Naive thymus-derived CD8-positive, alpha-beta T cell (primary cell): ENCODE data around the gene CYB5B. TPM values are rescaled to one million over a fixed set of nuclear protein-coding genes. Genes with fewer than 3 reads are reported as not detected.

Experiments
- ATAC-seq, 2 donors: fragments of 150-1000 bp; cut with Tn5 transposase in 1 of 2; sonication (Bioruptor Pico), chemical (Tn5 transposase) in 1 of 2; 1 replicate in 1 of 2; 2 replicates in 1 of 2; pipeline ENCODE4 v1.10.0; 2021; ENCODE audit warnings: mild to moderate bottlenecking in 2 of 2, moderate library complexity in 2 of 2
- POLR2A ChIA-PET: fragments of 350-600 bp; sonication (Branson Sonifier 250); formaldehyde crosslinking; loops from one replicate; lab custom pipeline; 2021; ENCODE audit warnings: antibody characterized with exemption; lab: Charles Lee
- DNase-seq, 10 donors: peaks; one replicate each; pipeline versions ENCODE4 v3.0.0 to v3.0.0-alpha.2; 2020 to 2022
- H3K27ac Mint-ChIP-seq, 10 donors: one replicate each; pipeline ENCODE4 v1.8.0; 2020 to 2022; ENCODE audit warnings: mild to moderate bottlenecking in 10 of 10, mixed read lengths in 10 of 10, moderate library complexity in 4 of 10, inconsistent platforms in 1 of 10
- H3K27me3 Mint-ChIP-seq, 5 donors: one replicate each; pipeline ENCODE4 v1.8.0; 2021 to 2022; ENCODE audit warnings: mixed read lengths in 5 of 5
- H3K36me3 Mint-ChIP-seq, 3 donors: one replicate each; pipeline ENCODE4 v1.8.0; 2020 to 2022; ENCODE audit warnings: mixed read lengths in 3 of 3, mild to moderate bottlenecking in 2 of 3, inconsistent platforms in 1 of 3
- H3K4me1 Mint-ChIP-seq, 4 donors: one replicate each; pipeline ENCODE4 v1.8.0; 2021 to 2022; ENCODE audit warnings: mixed read lengths in 4 of 4
- H3K4me3 Mint-ChIP-seq, 10 donors: one replicate each; pipeline ENCODE4 v1.8.0; 2020 to 2022; ENCODE audit warnings: mild to moderate bottlenecking in 10 of 10, mixed read lengths in 10 of 10, moderate library complexity in 6 of 10, inconsistent platforms in 1 of 10
- H3K9me3 Mint-ChIP-seq, 9 donors: one replicate each; pipeline ENCODE4 v1.8.0; 2020 to 2022; ENCODE audit warnings: mixed read lengths in 9 of 9, mild to moderate bottlenecking in 3 of 9, inconsistent platforms in 1 of 9, moderate library complexity in 1 of 9
- polyA plus RNA-seq, 3 donors: library from polyadenylated mRNA; unstranded; fragments of 300-500 nt; fragmentation: Illumina TruSeq; gene quantifications; one replicate each; pipeline ENCODE4 v1.2.3, GENCODE V29; 2021
- total RNA-seq, 8 experiments: library from RNA in 2 of 8; stranded (reverse) in 2 of 8; gene quantifications; one replicate each; pipeline ENCODE4 v1.2.3 and lab custom pipeline; 2021 to 2026

Gene CYB5B
- total RNA-seq (10 to 100 TPM; 45.6 to 47.3 TPM), polyA plus RNA-seq (10 to 100 TPM; 83.3 to 96.4 (median 90.4) TPM), total RNA-seq (lab: John Stamatoyannopoulos, UW) (24.6 to 94.6 (median 59.3) reads per million in 6 experiments)

DNA sequence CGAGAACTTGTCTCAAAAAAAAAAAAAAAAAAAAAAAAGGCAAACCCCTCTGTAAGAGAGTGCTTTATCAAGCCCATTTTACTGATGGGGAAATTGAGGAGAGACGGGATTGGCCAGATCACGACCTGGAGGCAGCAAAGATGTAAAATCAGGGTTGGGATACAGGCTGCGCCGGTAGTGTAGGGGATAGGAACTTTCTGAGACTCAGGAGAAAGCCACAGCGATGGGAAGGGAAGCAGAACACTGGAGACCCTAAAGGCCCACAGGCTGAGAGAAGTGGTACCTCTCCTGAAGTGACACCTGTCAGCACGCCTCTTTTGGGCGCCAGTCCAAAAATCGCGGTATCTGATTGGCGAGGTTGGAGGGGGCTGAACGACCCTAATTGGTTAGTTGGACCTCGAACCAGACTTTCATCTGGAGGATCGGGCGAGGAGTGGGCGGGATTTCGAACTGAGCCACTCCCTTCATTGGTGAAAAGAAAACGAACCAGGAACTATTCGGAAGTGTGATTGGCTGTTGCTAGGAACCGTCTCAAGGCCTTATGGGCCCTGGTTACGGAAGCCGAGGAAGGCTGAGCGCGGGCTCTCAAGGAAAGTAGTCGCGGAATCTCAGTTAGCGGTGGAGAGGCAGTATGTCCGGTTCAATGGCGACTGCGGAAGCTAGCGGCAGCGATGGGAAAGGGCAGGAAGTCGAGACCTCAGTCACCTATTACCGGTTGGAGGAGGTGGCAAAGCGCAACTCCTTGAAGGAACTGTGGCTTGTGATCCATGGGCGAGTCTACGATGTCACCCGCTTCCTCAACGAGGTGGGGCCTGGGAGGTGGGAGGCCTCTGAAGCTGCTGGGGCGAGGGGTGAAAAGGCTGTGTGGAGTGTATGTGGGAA is at the start of gene CYB5B:
TSS of gene CYB5B (plus strand) at position 567 of the 882 bp plus-strand sequence. CDS start at position 632, 65 bp downstream.
- H3K36me3 Mint-ChIP-seq: peaks cover 10 to 31% (median 16%) of the 10 kb centered on the region in 3 donors
- peaks cover 0 to 11% (median 6%) of the 10 kb centered on the region in 9 donors for H3K9me3 Mint-ChIP-seq
- POLR2A ChIA-PET: interaction anchor here (0.6 to 1.5 kb wide), 8 partner anchors 11 to 272 kb away, joined by 3 to 5 read pairs (median 4); no protein-coding TSS in a partner anchor
- peak within 1 kb of the TSS; percentile 93 to 99 (median 98) for H3K4me3 Mint-ChIP-seq
- ATAC-seq (peak; percentile 95 to 96), DNase-seq (peak; percentile 85 to 98 (median 96))
- peaks cover 15 to 39% (median 38%) of the 10 kb centered on the region in 4 donors for H3K4me1 Mint-ChIP-seq
- no peaks in the 10 kb centered on the region for H3K27me3 Mint-ChIP-seq
- H3K27ac Mint-ChIP-seq: peak within 1 kb of the TSS; percentile 89 to 99 (median 96)

GRCh38 chr16:69376393-69377059 is 47.9 kb upstream of the CYB5B start:
- H3K9me3 Mint-ChIP-seq: no peaks in the 10 kb centered on the region
- DNase-seq: no peak
- no peaks in the 10 kb centered on the region for H3K27me3 Mint-ChIP-seq
- H3K36me3 Mint-ChIP-seq: peaks cover 0 to 73% (median 6%) of the 10 kb centered on the region in 3 donors
- POLR2A ChIA-PET: no interaction called here
- ATAC-seq: no peak
- no peak overlapping the region for H3K4me3 Mint-ChIP-seq
- peak overlapping the region in 1 of 10 donors; percentile 73 for H3K27ac Mint-ChIP-seq
- H3K4me1 Mint-ChIP-seq: peaks cover 3 to 29% (median 23%) of the 10 kb centered on the region in 4 donors

DNA sequence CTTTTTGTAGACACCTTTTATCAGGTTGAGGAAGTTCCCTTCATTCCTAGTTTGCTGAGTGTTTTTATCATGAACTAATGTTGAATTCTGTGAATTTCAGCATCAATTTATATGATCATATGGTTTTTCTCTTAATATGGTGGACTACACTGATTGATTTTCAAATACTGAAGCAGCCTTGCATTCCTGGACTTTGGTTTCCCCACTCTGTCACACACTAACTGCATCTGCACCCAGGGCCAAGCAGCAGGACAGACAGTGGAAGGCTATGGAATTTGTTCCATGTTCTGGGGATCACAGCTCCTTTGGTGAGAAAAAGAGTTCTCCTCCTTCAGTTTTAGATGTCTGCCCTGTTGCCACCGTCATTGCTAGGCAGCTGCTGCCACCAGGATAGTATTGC is 46.4 kb upstream of the CYB5B start:
- Mint-ChIP-seq H3K27ac (peak overlapping the region in 7 of 10 donors; percentile 3 to 93 (median 30)), H3K9me3 (no peaks in the 10 kb centered on the region), H3K4me3 (no peak overlapping the region), H3K4me1 (peaks cover 4 to 30% (median 28%) of the 10 kb centered on the region in 4 donors), H3K36me3 (peaks cover 0 to 73% (median 12%) of the 10 kb centered on the region in 3 donors), H3K27me3 (no peaks in the 10 kb centered on the region)
- POLR2A ChIA-PET: interaction anchor here (0.6 kb wide), 2 partner anchors 36 to 44 kb away, joined by 3 read pairs; no protein-coding TSS in a partner anchor
- ATAC-seq (no peak), DNase-seq (no peak)

DNA sequence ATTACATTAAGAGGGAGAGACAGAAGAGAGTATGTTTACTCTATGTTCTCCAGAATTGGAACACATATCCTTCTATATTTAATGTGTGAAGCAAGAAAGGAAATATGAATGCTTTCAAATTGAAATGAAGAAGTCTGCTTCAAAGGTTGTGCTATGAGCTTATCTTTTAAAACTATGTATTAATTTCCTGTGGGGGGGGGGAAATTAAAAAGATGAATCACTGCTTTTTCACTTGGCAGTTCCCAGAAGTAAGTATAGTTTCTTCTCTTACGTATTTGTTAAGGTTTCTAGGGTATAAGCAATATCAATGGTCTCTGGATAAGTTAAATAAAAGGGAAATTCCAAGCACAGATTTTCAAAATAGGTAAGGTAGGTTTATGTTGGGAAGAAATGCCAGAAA is 45.7 kb upstream of the CYB5B start:
- Mint-ChIP-seq H3K9me3 (no peaks in the 10 kb centered on the region), H3K4me1 (peaks cover 6 to 32% (median 28%) of the 10 kb centered on the region in 4 donors), H3K36me3 (peaks cover 0 to 73% (median 12%) of the 10 kb centered on the region in 3 donors), H3K4me3 (no peak overlapping the region), H3K27ac (peak overlapping the region in 7 of 10 donors; percentile 11 to 83 (median 61)), H3K27me3 (no peaks in the 10 kb centered on the region)
- POLR2A ChIA-PET: interaction anchor here (0.6 kb wide), 2 partner anchors 37 to 45 kb away, joined by 3 read pairs; no protein-coding TSS in a partner anchor
- DNase-seq (no peak), ATAC-seq (no peak)

DNA sequence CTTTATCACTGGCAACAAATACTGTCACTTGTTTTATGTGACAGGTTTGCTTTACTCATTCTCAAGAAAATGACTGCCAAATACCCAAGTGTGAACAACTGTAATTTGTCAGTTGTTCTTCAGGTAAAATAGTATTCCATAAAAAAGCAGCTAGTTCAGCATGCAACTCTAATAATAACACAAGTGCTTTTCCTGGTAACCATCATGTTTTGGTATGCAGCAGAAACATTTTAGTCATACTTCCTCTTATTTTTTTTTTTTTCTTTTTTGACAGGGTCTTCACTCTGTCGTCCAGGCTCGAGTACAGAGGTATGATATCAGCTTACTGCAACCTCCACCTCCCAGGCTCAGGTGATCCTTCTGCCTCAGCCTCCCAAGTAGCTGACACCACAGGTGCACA is 43.2 kb upstream of the CYB5B start:
- POLR2A ChIA-PET: no interaction called here
- no peaks in the 10 kb centered on the region for H3K27me3 Mint-ChIP-seq
- H3K27ac Mint-ChIP-seq: peak overlapping the region in 2 of 10 donors; percentile 48 to 49
- ATAC-seq: no peak
- peaks cover 0 to 73% (median 14%) of the 10 kb centered on the region in 3 donors for H3K36me3 Mint-ChIP-seq
- DNase-seq: no peak
- H3K9me3 Mint-ChIP-seq: no peaks in the 10 kb centered on the region
- H3K4me1 Mint-ChIP-seq: peaks cover 14 to 46% (median 45%) of the 10 kb centered on the region in 4 donors
- H3K4me3 Mint-ChIP-seq: no peak overlapping the region

GRCh38 chr16:69382421-69382820 is 42.0 kb upstream of the CYB5B start:
- peak overlapping the region in 5 of 10 donors; percentile 5 to 56 (median 45) for H3K27ac Mint-ChIP-seq
- peaks cover 0 to 64% (median 14%) of the 10 kb centered on the region in 3 donors for H3K36me3 Mint-ChIP-seq
- POLR2A ChIA-PET: interaction anchor here (0.6 kb wide), 1 partner anchor 261 kb away, joined by 4 read pairs; no protein-coding TSS in a partner anchor
- no peaks in the 10 kb centered on the region for H3K27me3 Mint-ChIP-seq
- DNase-seq: no peak
- H3K4me3 Mint-ChIP-seq: peak overlapping the region in 3 of 10 donors; percentile 3 to 44 (median 12)
- no peak for ATAC-seq
- H3K9me3 Mint-ChIP-seq: no peaks in the 10 kb centered on the region
- peaks cover 14 to 46% (median 45%) of the 10 kb centered on the region in 4 donors for H3K4me1 Mint-ChIP-seq

- peak in 1 of 10 donors; percentile 6 for DNase-seq
- no peaks in the 10 kb centered on the region for H3K9me3 Mint-ChIP-seq
- peaks cover 12 to 38% (median 34%) of the 10 kb centered on the region in 4 donors for H3K4me1 Mint-ChIP-seq
- peaks cover 0 to 42% (median 8%) of the 10 kb centered on the region in 3 donors for H3K36me3 Mint-ChIP-seq
- peak overlapping the region; percentile 92 to 99 (median 95) for H3K27ac Mint-ChIP-seq
- H3K27me3 Mint-ChIP-seq: no peaks in the 10 kb centered on the region
- peak overlapping the region; percentile 71 to 98 (median 90) for H3K4me3 Mint-ChIP-seq
- POLR2A ChIA-PET: interaction anchor here (1.4 to 1.5 kb wide), 2 partner anchors 12 kb away, joined by 3 to 5 read pairs; no protein-coding TSS in a partner anchor
- ATAC-seq: no peak
These were observed 39.4 kb upstream of the CYB5B start for GRCh38 chr16:69384974-69385373.

- no peak for ATAC-seq
- peaks cover 12 to 36% (median 30%) of the 10 kb centered on the region in 4 donors for H3K4me1 Mint-ChIP-seq
- POLR2A ChIA-PET: interaction anchor here (0.7 to 1.5 kb wide), 8 partner anchors 10 to 368 kb away, joined by 3 to 4 read pairs (median 3); partner anchors contain the start of genes CYB5B and NOB1
These were observed 37.8 kb upstream of the CYB5B start for GRCh38 chr16:69386596-69386995.

DNA sequence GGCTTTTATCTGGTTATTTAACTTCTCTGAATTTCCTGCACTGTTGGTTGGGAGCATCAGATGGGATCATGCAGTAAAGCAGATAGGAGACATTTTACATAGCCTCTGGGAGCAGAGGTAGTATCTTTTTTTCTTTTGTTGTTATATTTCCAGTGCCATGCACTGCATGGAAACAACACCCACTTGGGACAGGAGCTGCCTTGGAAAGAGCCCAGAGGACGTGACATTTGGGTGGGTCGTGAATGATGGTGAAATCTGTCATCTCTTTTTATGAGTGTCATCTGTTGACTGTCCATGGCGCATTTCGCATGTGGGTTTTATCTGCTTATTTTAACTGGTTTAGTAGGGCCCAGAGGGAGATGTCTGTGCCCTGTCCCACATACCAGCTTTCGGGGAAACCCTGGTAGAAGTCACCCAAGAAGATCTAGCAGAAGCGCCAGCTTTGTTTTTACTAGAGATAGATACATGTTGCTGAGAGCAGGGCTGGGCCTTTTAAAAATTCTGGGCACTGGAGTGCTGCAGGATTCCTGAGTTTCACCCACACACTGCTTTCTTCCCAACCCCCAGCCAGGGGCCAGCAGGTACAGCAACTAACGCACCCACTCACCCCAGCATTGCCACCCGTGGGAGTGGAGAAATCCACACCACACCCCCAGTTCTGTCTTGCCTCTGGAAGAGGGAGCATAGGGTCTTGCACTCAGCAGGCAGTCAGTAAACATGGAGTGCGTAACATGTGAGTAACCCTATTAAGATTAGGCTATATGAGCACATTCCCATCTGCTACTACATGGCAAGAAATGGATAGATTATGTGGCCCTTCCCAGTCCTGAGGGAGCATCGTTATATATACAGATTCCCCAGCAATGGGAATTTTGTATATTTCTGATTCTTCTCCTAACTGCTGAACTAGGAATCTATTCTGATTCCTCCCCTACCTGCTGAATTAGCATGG is 30.2 kb upstream of the CYB5B start:
- Mint-ChIP-seq H3K36me3 (no peaks in the 10 kb centered on the region), H3K4me1 (peaks cover 3 to 9% (median 6%) of the 10 kb centered on the region in 4 donors), H3K27me3 (no peaks in the 10 kb centered on the region), H3K27ac (no peak overlapping the region), H3K4me3 (no peak overlapping the region), H3K9me3 (no peaks in the 10 kb centered on the region)
- no peak for ATAC-seq
- no peak for DNase-seq
- POLR2A ChIA-PET: no interaction called here

More at GRCh38 chr16:69386596-69386995, 37.8 kb upstream of the CYB5B start:
- H3K27ac Mint-ChIP-seq: peak overlapping the region in 9 of 10 donors; percentile 90 to 97 (median 95)
- no peaks in the 10 kb centered on the region for H3K27me3 Mint-ChIP-seq
- H3K9me3 Mint-ChIP-seq: no peaks in the 10 kb centered on the region
- no peak for DNase-seq
- peaks cover 0 to 26% (median 8%) of the 10 kb centered on the region in 3 donors for H3K36me3 Mint-ChIP-seq
- H3K4me3 Mint-ChIP-seq: peak overlapping the region in 9 of 10 donors; percentile 87 to 96 (median 93)

GRCh38 chr16:69395859-69396186 is 28.6 kb upstream of the CYB5B start:
- peaks cover 3 to 9% (median 6%) of the 10 kb centered on the region in 4 donors for H3K4me1 Mint-ChIP-seq
- DNase-seq (no peak), ATAC-seq (no peak)
- peaks cover 0 to 2% (median 0%) of the 10 kb centered on the region in 5 donors for H3K27me3 Mint-ChIP-seq
- no peaks in the 10 kb centered on the region for H3K36me3 Mint-ChIP-seq
- H3K9me3 Mint-ChIP-seq: no peaks in the 10 kb centered on the region
- peak overlapping the region in 7 of 10 donors; percentile 1 to 39 (median 15) for H3K27ac Mint-ChIP-seq
- peak overlapping the region in 2 of 10 donors; percentile 9 to 35 for H3K4me3 Mint-ChIP-seq
- POLR2A ChIA-PET: interaction anchor here (0.6 to 1.3 kb wide), 5 partner anchors 8 to 359 kb away, joined by 3 to 6 read pairs (median 5); partner anchors contain the start of genes CYB5B, NFAT5 and NOB1
